HG03565 (cell line): Measurements from ENCODE around the gene PSMB10.
A peak's percentile ranks its signal among the peaks of the same experiment; 100 is the strongest.
"Not testable (repeated sequence)": the region's sequence is repeated elsewhere in the genome, so short reads cannot be mapped to it uniquely, and the experiment has no call there.

Experiments
- ATAC-seq: cut with Tn5 transposase; IDR thresholded peaks from one replicate; pipeline ENCODE4 v1.9.1; 2021; ENCODE audit warnings: mild to moderate bottlenecking, moderate library complexity; ENCODE audit not compliant: unreplicated experiment

Gene PSMB10

DNA sequence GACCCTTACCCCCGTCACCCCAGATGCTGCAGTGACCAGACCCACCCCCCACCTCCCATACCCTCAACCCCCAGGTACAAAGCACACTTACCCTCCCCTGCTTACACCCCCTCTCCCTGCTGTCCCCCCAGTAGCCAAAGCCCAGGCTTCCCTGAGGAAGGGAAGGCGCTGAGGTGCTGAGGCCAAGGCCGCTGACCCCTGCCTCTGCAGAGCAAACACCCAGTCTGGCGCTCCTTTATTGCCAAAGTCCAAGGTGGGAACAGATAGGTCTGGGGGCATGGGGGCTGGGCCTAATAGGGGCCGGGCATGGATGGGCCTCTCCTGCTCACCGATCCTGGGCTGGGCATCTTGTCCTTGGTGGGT is 6.6 kb upstream of the PSMB10 start:
- no peak for ATAC-seq

DNA sequence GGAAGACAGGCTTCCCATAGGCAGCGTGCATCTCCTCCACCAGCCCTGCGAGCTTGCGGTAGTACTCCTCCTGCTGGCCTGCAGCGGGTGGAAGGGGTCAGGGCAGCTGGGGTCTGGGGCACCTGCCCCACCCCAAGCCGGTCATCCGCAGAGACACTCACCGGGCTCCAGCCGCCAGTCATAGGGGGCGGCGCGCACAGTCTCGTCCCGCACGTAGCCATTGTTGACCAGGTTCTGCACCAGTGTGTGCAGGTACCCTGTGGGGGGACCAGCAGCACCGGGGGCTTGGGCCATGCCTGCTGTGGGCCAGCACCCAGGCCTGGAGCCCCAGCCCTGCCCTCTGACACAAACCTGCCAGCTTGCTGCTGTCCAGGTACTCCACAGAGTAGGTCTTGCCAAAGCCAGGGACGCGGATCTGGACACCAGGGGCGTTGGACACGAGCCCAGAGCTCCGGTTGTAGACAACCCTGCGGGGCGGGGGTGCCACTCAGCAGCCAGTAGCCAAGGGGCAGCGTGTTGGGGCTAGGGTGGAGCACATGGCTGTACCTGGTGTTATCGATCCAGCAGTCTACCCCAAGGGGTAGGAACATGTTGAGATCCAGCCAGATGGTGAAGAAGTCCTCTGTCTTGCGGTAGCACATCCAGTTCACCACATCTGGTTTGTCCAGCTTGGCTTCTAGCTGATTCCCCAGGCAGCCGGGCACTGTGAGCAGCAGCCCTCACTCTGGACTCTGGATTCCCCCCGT is 6.0 kb upstream of the PSMB10 start:
- ATAC-seq: no peak

DNA sequence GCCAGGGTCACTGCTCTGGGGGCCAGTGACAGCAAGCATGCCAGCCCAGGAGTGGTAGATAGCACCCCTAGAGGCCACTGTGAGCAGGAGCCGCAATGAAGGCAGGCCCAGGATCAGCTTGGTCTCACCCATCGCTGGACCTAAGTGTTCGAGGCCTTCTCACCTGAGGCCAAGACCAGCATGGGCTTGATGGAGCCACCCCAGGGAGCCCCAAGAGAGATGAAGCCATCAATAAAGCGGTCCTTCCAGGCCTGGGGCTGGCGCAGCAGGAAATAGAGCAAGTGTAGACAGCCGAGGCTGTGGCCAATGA is 5.5 kb upstream of the PSMB10 start:
- no peak for ATAC-seq

DNA sequence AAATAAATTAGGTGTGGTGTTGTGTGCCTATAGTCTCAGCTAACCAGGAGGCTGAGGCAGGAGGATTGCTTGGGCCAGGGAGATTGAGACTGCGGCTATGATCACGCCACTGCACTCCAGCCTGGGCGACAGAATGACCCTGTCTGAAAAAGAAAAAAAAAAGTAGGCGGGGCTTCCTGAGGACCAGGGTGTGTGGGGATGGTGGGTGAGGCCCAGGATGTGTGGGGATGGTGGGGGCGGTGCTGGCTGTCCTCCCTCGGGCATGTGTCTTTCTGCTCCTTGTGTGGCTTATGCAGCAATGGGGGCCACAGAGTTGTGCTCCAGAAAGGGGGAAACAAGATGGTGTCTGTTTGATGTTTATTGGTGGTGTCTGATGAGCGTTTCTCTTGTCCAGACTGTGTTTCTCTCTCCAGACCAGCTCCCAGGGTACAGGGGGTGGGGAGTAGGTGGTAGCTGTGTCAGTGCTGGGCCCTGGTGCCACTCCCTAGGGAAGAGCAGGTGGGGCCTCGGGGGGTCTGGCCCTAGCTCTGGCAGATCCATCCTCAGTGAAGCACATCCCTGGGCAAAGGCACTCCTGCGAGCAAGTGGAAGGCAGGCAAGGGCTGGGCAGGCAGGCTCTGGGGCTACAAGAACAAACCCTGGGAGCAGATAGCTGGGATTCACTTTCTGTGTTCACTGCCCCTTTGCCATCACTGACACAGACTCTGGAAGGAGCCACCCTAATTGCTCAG is 5.0 kb upstream of the PSMB10 start:
- no peak for ATAC-seq

GRCh38 chr16:67940446-67941089 is 3.9 kb upstream of the PSMB10 start:
- no peak for ATAC-seq

DNA sequence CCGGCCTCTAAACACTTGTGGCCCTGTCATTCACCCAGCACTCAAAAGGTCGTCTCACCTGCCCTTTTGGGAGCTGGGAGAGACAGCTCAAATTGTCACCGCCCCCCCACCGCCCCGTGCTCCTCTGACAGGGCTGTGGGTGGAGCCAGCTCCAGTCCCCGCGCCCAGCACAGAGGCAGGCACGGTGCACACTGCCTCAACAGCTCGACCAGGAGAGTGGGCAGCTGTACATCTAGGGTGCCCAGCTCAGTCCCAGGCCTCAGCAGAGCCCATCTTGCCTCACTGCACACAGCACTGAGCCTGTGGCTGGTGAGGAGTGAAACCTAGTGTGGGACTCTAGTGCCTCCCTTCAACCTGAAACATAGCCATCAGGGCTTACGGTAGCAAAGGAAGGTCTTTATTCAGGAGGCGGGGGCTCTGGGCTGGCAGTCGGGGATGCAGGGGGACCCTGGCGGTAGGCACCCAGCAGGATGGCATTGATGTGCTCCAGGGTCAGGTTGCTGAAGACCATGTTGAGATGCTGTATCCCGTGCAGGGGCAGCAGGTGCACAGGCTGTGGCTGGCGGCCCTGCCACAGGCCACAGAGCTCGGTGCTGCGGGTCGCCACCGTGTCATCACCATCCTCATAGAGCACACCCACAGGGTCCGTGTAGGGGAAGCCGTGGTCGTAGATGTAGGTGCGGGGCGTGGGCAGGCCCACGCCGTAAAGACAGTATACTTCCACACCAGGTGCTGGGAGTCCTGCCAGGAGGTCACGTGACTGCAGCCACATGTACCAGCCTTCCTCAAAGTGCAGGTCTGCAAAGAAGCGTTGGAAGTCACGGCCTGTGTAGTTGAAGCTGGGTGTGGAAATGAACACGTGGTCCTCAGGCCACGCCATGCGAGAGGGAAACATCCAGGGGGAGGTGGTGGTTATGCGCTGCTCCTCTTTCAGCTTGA is 3.1 kb upstream of the PSMB10 start:
- ATAC-seq: no peak

DNA sequence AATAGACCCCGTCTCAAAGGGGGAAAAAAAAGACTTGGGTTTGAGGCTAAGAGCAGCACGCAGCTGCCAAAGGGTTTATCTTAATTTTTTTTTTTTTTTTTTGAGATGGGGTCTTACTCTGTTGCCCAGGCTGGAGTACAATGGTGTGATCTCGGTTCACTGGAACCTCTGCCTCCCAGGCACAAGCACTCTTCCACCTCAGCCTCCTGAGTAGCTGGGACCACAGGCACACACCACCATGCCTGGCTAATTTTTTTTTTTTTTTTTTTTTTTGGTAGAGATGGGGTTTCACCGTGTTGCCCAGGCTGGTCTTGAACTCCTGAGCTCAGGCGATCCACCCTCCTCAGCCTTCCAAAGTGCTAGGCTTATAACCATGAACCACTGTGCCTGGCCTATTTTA is 1.1 kb upstream of the PSMB10 start:
- not testable (repeated sequence) for ATAC-seq

GRCh38 chr16:67936880-67937605 is 393 bp upstream of the PSMB10 start:
- ATAC-seq: peak; percentile 47

- ATAC-seq: peak; percentile 80
Measured at GRCh38 chr16:67935402-67936123, 1.1 kb downstream of the PSMB10 start.

DNA sequence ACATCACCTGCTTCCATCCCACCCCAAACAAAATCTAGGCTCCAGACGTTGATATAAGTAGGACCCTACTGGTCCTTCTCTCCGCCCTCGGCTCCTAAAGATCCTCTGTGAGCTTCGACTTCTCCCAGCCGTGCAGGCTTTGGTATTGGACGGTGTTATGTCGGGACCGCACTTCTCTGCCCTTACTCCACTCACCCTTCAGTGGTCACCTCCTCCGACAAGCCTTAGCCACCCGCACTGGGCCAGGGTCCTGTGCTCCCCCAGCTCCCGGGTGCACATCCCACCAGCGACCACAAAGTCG is 1.6 kb downstream of the PSMB10 start:
- ATAC-seq: no peak

DNA sequence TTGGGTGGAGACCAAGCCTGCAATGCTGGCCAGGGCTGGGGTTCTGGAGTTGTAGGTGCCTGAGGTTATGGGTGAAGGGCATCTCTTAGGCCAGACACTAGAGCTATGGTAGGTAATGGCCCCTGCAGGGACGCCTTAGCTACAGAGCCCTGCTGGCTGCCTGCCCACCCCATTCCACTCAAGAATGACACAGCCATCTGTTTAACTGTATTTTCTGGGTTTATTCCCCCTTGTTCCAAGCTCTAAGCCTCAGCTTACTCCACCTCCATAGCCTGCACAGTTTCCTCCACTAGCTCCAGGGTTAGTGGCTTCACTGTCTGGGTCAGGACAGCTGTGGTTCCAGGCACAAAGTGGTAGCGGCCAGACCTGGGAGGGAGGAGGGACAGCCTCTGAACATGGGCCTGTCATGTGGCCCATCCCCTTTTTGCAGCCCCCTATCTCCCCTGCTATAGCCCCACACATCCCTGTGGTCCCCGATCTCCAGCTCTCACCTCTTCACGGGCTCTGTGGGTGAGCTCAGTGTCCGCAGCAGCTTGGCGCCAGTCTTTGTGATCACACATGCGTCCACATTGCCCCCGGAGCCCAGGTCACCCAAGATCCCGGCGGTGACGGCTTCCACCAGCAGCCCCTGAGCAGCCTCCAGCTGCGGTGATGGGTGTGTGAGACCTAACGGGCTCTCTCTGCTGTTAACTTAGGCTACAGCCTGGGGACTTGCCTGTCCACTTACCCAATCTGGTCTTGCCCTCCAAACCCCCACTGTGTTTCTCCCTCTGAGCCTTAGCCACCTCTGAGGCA is 2.1 kb downstream of the PSMB10 start:
- ATAC-seq: no peak

- no peak for ATAC-seq
Measured at GRCh38 chr16:67933805-67934204, 2.8 kb downstream of the PSMB10 start.

- ATAC-seq: no peak
Measured at GRCh38 chr16:67932462-67932840, 4.2 kb downstream of the PSMB10 start.

DNA sequence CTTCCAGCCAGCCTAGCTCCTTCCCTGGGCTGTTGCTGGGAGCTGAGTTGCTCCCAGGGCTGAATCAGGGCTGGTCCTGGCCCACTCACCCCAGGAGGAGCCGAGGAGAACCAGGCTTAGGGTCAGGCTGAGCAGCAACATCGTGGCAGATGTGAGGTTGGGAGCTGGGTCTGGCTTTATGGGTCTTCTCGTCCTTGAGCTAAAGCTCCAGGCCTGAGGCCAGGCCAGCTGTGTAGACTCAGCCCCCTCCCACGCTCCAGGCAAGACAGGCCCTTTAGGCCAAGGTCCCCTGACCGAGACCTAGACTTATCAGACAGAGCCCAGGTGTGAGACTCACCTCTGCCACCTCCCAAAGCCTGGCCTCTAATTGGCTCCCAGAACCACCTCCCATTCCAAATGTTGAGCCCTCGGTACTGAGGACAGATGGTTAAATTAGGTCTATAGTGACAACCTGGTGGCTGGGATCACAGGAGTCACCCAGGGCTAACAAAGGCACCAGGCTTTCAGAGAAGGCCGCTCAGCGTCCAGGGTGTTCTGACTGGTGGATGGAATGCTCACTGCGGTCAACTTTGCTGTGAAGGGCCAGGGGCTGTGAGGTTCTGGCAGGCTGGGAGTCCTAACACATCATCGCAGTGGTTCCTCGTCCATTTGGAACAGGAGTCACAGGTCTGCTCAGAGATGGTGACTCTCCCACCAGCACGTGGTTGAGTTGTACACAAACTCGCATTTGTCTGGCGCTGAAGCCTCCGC is 4.8 kb downstream of the PSMB10 start, which contains the start of gene CTRL:
Gene CTRL (minus strand): TSS at position 151 of the 750 bp plus-strand sequence. CDS start 10 bp downstream, at position 141.
- ATAC-seq: no peak

- ATAC-seq: no peak
Measured at GRCh38 chr16:67930678-67931211, 5.9 kb downstream of the PSMB10 start.

- no peak for ATAC-seq
Measured at GRCh38 chr16:67930191-67930590, 6.5 kb downstream of the PSMB10 start.

GRCh38 chr16:67928561-67929364 is 7.9 kb downstream of the PSMB10 start:
- ATAC-seq: no peak
